Peyer's patch (tissue), 4 donors: ENCODE data around the gene PTCD2. TPM values are rescaled to one million over a fixed set of nuclear protein-coding genes. Genes with fewer than 3 reads are reported as not detected.
"Not testable (repeated sequence)": the region's sequence is repeated elsewhere in the genome, so short reads cannot be mapped to it uniquely, and the experiment has no call there.

Experiments used
- DNase-seq, 3 donors: peaks; one replicate each; pipeline ENCODE4 v3.0.0-alpha.2; 2017 to 2019
- H3K27ac ChIP-seq, 4 donors: fragments of 200-600 bp; sonication (generic); one replicate each; pipeline ENCODE4 v1.5.1; 2016 to 2019
- H3K27me3 ChIP-seq, 2 donors: fragments of 200-600 bp; sonication (generic); one replicate each; pipeline ENCODE4 v1.5.1; 2019
- H3K36me3 ChIP-seq, 3 donors: fragments of 200-600 bp; sonication (generic); one replicate each; pipeline ENCODE4 v1.5.1; 2016 to 2019
- H3K4me1 ChIP-seq, 4 donors: fragments of 200-600 bp; sonication (generic); one replicate each; pipeline ENCODE4 v1.5.1; 2016 to 2019
- H3K4me3 ChIP-seq, 4 donors: fragments of 200-600 bp; sonication (generic); 1 replicate in 3 of 4; 2 replicates in 1 of 4; pipeline ENCODE4 v1.5.1; 2016 to 2019; ENCODE audit warnings: mild to moderate bottlenecking in 1 of 4
- H3K9me3 ChIP-seq, 4 donors: fragments of 200-600 bp; sonication (generic); one replicate each; pipeline ENCODE4 v1.5.1; 2016 to 2019; ENCODE audit warnings: mild to moderate bottlenecking in 1 of 4
- CTCF ChIP-seq, 6 experiments: fragments of 450-650 bp in 4 of 6; fragments of 200-600 bp in 2 of 6; sonication (generic) in 1 of 6; IDR thresholded peaks; one replicate each; pipeline ENCODE4 v1.5.1; 2017 to 2019; ENCODE audit warnings: antibody characterized with exemption in 6 of 6, mild to moderate bottlenecking in 3 of 6, moderate library complexity in 1 of 6
- POLR2A ChIP-seq, 2 donors: fragments of 450-650 bp; IDR thresholded peaks; one replicate each; pipeline ENCODE4 v1.5.1; 2017; ENCODE audit warnings: antibody characterized with exemption in 2 of 2, mild to moderate bottlenecking in 2 of 2, moderate library complexity in 2 of 2
- total RNA-seq, 4 donors: library from RNA; depleted of rRNA; stranded (reverse); fragments of >200 nt; gene quantifications; one replicate each; pipeline ENCODE4 v1.1.0, GENCODE V29; 2016

The PTCD2 gene
- total RNA-seq, 4 donors from 2014 or later = 4.0 to 13.2 (median 8.7) TPM

DNA sequence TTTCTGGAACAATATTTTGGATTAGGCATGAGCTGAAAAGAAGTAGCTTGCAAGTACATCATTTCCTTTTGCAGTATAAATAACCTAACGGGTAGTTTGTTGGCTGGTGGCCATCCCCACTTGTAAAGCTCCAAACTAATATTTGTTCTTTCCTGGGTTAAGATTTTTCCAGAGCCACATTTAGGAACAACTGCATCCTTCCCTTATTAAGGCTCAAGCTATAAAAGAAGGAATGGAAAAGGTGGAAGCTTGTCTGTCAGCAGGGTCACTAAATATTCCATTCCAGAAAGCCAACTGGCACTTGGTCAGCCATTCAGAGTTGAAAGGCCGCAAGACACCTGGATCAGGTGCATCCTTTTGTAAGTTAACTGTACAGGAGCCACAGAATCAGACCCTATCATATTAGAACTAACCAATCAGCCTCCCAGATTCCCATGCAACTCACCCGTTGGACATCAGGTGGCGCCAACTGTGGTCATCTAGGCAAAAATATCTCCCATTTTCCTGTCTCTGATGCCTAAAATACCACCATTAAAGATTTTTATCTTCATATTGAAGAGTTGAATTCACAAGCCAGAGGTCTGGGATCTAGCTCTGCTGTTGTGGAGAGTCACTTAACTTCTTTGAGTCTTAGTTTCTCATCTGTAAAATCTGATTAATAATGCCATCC, 82.9 kb downstream of the PTCD2 start:
- peak overlapping the region in 1 of 4 donors; percentile 13 for H3K27ac ChIP-seq
- peaks cover 0 to 12% (median 0%) of the 10 kb centered on the region in 4 donors for H3K9me3 ChIP-seq
- peak in 4 of 6 experiments; percentile 9 to 35 (median 14) for TF ChIP-seq CTCF (IDR thresholded peaks at IDR 0.05)
- no peak for TF ChIP-seq POLR2A (IDR thresholded peaks at IDR 0.05)
- H3K27me3 ChIP-seq = no peaks in the 10 kb centered on the region
- H3K4me3 ChIP-seq = no peak overlapping the region
- no peaks in the 10 kb centered on the region for H3K4me1 ChIP-seq
- no peak for DNase-seq
- H3K36me3 ChIP-seq = no peaks in the 10 kb centered on the region

- peaks cover 0 to 12% (median 0%) of the 10 kb centered on the region in 4 donors for H3K9me3 ChIP-seq
- not testable (repeated sequence) for H3K36me3 ChIP-seq, H3K27me3 ChIP-seq, H3K4me3 ChIP-seq, H3K4me1 ChIP-seq, H3K27ac ChIP-seq, DNase-seq
Measured at GRCh38 chr5:72404771-72405170, 84.6 kb downstream of the PTCD2 start.

DNA sequence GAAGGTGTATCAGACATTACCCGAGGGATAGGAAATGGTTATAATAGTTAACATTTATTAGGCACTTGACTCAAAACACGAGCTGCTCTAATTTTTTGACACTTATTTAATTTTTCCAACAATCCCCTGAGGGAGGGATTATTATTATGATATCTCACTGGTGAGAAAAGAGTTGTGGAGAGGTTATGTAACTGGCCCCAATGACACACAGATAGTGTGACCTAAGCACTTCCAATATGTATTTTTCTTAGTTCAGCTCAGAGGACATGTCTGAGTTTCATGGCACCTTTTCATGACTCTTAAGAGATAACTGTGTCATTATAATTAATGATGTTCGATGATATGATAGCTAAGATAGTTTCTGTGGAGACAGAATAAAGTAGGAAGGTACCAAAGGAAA, 86.9 kb downstream of the PTCD2 start:
- TF ChIP-seq POLR2A (IDR thresholded peaks at IDR 0.05) (no peak), CTCF (IDR thresholded peaks at IDR 0.05) (no peak)
- Histone ChIP-seq H3K4me3 (no peak overlapping the region), H3K27ac (no peak overlapping the region), H3K4me1 (no peaks in the 10 kb centered on the region), H3K36me3 (no peaks in the 10 kb centered on the region), H3K9me3 (no peaks in the 10 kb centered on the region), H3K27me3 (no peaks in the 10 kb centered on the region)
- no peak for DNase-seq

- Histone ChIP-seq H3K36me3 (no peaks in the 10 kb centered on the region), H3K27ac (no peak overlapping the region), H3K9me3 (no peaks in the 10 kb centered on the region), H3K27me3 (no peaks in the 10 kb centered on the region), H3K4me3 (no peak overlapping the region), H3K4me1 (no peaks in the 10 kb centered on the region)
- DNase-seq = no peak
- TF ChIP-seq POLR2A (IDR thresholded peaks at IDR 0.05) = no peak
- TF ChIP-seq CTCF (IDR thresholded peaks at IDR 0.05) = no peak
Measured at GRCh38 chr5:72407541-72407940, 87.4 kb downstream of the PTCD2 start.

GRCh38 chr5:72408127-72408526, 88.0 kb downstream of the PTCD2 start:
- TF ChIP-seq POLR2A (IDR thresholded peaks at IDR 0.05) (no peak), CTCF (IDR thresholded peaks at IDR 0.05) (no peak)
- no peak overlapping the region for H3K4me3 ChIP-seq
- DNase-seq = no peak
- H3K9me3 ChIP-seq = no peaks in the 10 kb centered on the region
- H3K36me3 ChIP-seq = no peaks in the 10 kb centered on the region
- no peak overlapping the region for H3K27ac ChIP-seq
- no peaks in the 10 kb centered on the region for H3K27me3 ChIP-seq
- H3K4me1 ChIP-seq = no peaks in the 10 kb centered on the region

GRCh38 chr5:72408603-72409002, 88.4 kb downstream of the PTCD2 start:
- H3K9me3 ChIP-seq = no peaks in the 10 kb centered on the region
- no peak overlapping the region for H3K27ac ChIP-seq
- no peak for DNase-seq
- no peak overlapping the region for H3K4me3 ChIP-seq
- H3K27me3 ChIP-seq = no peaks in the 10 kb centered on the region
- TF ChIP-seq CTCF (IDR thresholded peaks at IDR 0.05) = no peak
- TF ChIP-seq POLR2A (IDR thresholded peaks at IDR 0.05) = no peak
- no peaks in the 10 kb centered on the region for H3K4me1 ChIP-seq
- no peaks in the 10 kb centered on the region for H3K36me3 ChIP-seq
